Prostate gland (tissue), 2 donors: Measurements from ENCODE around the gene CDKN2AIPNL. TPM values are rescaled to one million over a fixed set of nuclear protein-coding genes. Genes with fewer than 3 reads are reported as not detected.

ENCODE experiments used
- DNase-seq: peaks from one replicate; pipeline ENCODE4 v3.0.0-alpha.2; 2019; ENCODE audit warnings: low spot score
- H3K27ac ChIP-seq, 2 donors: fragments of 200-600 bp; sonication (generic); 2 replicates each; pipeline ENCODE4 v1.5.1; 2017 to 2019
- H3K27me3 ChIP-seq: fragments of 200-600 bp; sonication (generic); replicated peaks from 2 replicates; pipeline ENCODE4 v1.5.1; 2019; ENCODE audit not compliant: insufficient read depth
- H3K36me3 ChIP-seq, 2 donors: fragments of 200-600 bp; sonication (generic); 1 replicate in 1 of 2; 2 replicates in 1 of 2; pipeline versions ENCODE4 v1.5.1 to v1.8.1; 2017 to 2019
- H3K4me1 ChIP-seq: fragments of 200-600 bp; sonication (generic); replicated peaks from 2 replicates; pipeline ENCODE4 v1.5.1; 2019
- H3K4me3 ChIP-seq, 2 donors: fragments of 200-600 bp; sonication (generic); 2 replicates each; pipeline ENCODE4 v1.5.1; 2017 to 2019
- H3K9me3 ChIP-seq: fragments of 200-600 bp; sonication (generic); 2 replicates; pipeline ENCODE4 v1.5.1; 2017
- POLR2A ChIP-seq: fragments of 450-650 bp; IDR thresholded peaks from one replicate; pipeline ENCODE4 v1.6.1; 2016; ENCODE audit warnings: antibody characterized with exemption, mild to moderate bottlenecking
- POLR2AphosphoS5 ChIP-seq: sonication (generic); formaldehyde crosslinking; IDR thresholded peaks from one replicate; pipeline ENCODE4 v1.6.1; 2017; ENCODE audit warnings: antibody characterized with exemption
- WGBS: methylation state at CpG from one replicate; pipeline ENCODE4 v1.1.5; 2018; 5-methylcytosine and 5-hydroxymethylcytosine counted together
- intact Hi-C: fragments of 100-400 bp; cut with DNase I; formaldehyde crosslinking; loops from one replicate; pipeline ENCODE4 v1.14.2; 2022
- total RNA-seq, 2 donors: library from RNA; depleted of rRNA; stranded (reverse); fragments of >200 nt; gene quantifications; one replicate each; pipeline ENCODE4 v1.1.0, GENCODE V29; 2016
- TF ChIP-seq, protein P1 (sequence below), 4 experiments: fragments of 200-600 bp in 2 of 4; fragments of 450-650 bp in 2 of 4; sonication (generic) in 2 of 4; IDR thresholded peaks; 1 replicate in 3 of 4; 2 replicates in 1 of 4; pipeline ENCODE4 v1.5.1; 2016 to 2019; ENCODE audit warnings: antibody characterized with exemption in 4 of 4, mild to moderate bottlenecking in 2 of 4, moderate library complexity in 2 of 4

The CDKN2AIPNL gene
- 10 to 100 TPM; 16.8 to 41.3 TPM for total RNA-seq

- no peaks in the 10 kb centered on the region for H3K27me3 ChIP-seq
- no peaks in the 10 kb centered on the region for H3K9me3 ChIP-seq
- DNase-seq, result peak; percentile 90
- H3K4me1 ChIP-seq, result peaks cover 11% of the 10 kb centered on the region
- no peaks in the 10 kb centered on the region for H3K36me3 ChIP-seq
- H3K4me3 ChIP-seq, result peak within 1 kb of the TSS; percentile 65 to 81
- WGBS, result under 1% methylated on average over 60 of the region's 61 CpGs
- H3K27ac ChIP-seq, result peak within 1 kb of the TSS; percentile 66 to 67
- intact Hi-C loops, result loop anchor here (1.0 to 10.0 kb wide), 4 partner anchors 27 to 166 kb away; no protein-coding TSS in a partner anchor
- TF ChIP-seq POLR2A (peak; percentile 64), POLR2AphosphoS5 (peak; percentile 96)
- TF ChIP-seq, protein P1, sequence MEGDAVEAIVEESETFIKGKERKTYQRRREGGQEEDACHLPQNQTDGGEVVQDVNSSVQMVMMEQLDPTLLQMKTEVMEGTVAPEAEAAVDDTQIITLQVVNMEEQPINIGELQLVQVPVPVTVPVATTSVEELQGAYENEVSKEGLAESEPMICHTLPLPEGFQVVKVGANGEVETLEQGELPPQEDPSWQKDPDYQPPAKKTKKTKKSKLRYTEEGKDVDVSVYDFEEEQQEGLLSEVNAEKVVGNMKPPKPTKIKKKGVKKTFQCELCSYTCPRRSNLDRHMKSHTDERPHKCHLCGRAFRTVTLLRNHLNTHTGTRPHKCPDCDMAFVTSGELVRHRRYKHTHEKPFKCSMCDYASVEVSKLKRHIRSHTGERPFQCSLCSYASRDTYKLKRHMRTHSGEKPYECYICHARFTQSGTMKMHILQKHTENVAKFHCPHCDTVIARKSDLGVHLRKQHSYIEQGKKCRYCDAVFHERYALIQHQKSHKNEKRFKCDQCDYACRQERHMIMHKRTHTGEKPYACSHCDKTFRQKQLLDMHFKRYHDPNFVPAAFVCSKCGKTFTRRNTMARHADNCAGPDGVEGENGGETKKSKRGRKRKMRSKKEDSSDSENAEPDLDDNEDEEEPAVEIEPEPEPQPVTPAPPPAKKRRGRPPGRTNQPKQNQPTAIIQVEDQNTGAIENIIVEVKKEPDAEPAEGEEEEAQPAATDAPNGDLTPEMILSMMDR (IDR thresholded peaks at IDR 0.05), result peak; percentile 44 to 94 (median 91)
Measured at GRCh38 chr5:134411546-134412266, at the start of gene CDKN2AIPNL. TSS of gene CDKN2AIPNL (minus strand) at chr5:134411881. CDS start at chr5:134411854, 27 bp downstream.

- TF ChIP-seq, protein P1 (IDR thresholded peaks at IDR 0.05), result no peak
- TF ChIP-seq POLR2AphosphoS5, result no peak
- TF ChIP-seq POLR2A, result no peak
- intact Hi-C loops, result loop anchor here (10.0 kb wide), 1 partner anchor 46 kb away; the partner anchor contains the start of gene CDKN2AIPNL
- 91% methylated on average over 8 of the region's 8 CpGs for WGBS
- no peak overlapping the region for H3K4me3 ChIP-seq
- no peak overlapping the region for H3K27ac ChIP-seq
- H3K27me3 ChIP-seq, result no peaks in the 10 kb centered on the region
- H3K4me1 ChIP-seq, result no peaks in the 10 kb centered on the region
- H3K9me3 ChIP-seq, result no peaks in the 10 kb centered on the region
- DNase-seq, result no peak
- no peaks in the 10 kb centered on the region for H3K36me3 ChIP-seq
Measured at GRCh38 chr5:134460551-134460950, 48.9 kb upstream of the CDKN2AIPNL start.

DNA sequence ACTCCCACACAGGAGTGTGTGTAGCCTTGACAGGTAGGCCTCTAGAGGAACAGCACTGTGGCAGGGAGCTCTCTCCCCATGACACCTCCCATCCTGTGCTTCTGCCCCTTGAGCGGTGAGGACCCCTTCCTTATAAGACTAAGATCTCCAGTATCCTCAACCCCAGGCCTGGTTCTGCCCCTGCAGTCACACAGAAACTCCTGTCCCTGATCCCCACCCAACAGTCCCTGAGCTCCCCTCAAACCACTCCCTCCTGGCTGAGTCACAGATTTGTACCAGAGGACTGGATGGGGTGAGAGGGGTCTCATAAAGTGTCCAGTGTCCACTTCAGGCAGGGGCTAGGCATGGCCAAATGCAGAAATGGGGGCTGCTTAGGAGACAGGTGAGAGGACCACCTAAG lies 47.8 kb upstream of the CDKN2AIPNL start:
- no peaks in the 10 kb centered on the region for H3K36me3 ChIP-seq
- TF ChIP-seq, protein P1 (IDR thresholded peaks at IDR 0.05), result no peak
- TF ChIP-seq POLR2AphosphoS5 (no peak), POLR2A (no peak)
- 94% methylated on average over 1 of the region's 1 CpG for WGBS
- H3K27me3 ChIP-seq, result no peaks in the 10 kb centered on the region
- H3K9me3 ChIP-seq, result no peaks in the 10 kb centered on the region
- no peak overlapping the region for H3K27ac ChIP-seq
- intact Hi-C loops, result no loop called here
- DNase-seq, result no peak
- no peak overlapping the region for H3K4me3 ChIP-seq
- no peaks in the 10 kb centered on the region for H3K4me1 ChIP-seq

DNA sequence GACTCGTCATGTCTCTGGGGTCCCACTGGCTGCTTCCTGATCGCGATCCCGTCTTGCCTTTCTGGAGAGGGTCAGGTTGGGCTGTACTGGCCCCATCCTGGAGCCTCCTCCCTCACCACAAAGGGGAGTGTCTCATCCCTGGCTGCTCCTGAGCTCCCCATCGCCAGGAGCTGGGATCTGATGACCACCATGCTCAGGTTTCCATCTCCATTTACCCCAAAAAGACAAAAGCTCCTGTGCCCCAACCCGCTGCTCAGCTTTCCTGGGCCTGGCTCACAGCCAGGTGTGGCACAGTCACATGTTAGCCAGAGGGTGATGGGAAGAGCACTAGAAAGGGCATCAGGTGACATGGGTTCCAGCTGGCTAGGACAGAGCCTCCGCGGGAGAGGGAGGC lies 47.3 kb upstream of the CDKN2AIPNL start:
- H3K27me3 ChIP-seq, result no peaks in the 10 kb centered on the region
- H3K9me3 ChIP-seq, result no peaks in the 10 kb centered on the region
- no peaks in the 10 kb centered on the region for H3K36me3 ChIP-seq
- intact Hi-C loops, result no loop called here
- TF ChIP-seq POLR2AphosphoS5, result no peak
- TF ChIP-seq POLR2A, result no peak
- TF ChIP-seq, protein P1 (IDR thresholded peaks at IDR 0.05), result no peak
- WGBS, result 83% methylated on average over 8 of the region's 8 CpGs
- no peaks in the 10 kb centered on the region for H3K4me1 ChIP-seq
- H3K27ac ChIP-seq, result no peak overlapping the region
- H3K4me3 ChIP-seq, result no peak overlapping the region
- DNase-seq, result no peak
